Left lung (tissue), 10 donors: ENCODE measurements around the gene IL10. TPM values are rescaled to one million over a fixed set of nuclear protein-coding genes. Genes with fewer than 3 reads are reported as not detected.

ENCODE experiments used
- ATAC-seq: fragments of 200-7000 bp; cut with Tn5 transposase; one replicate; pipeline ENCODE4 v1.9.1; 2020; ENCODE audit warnings: moderate library complexity
- DNase-seq, 4 donors: peaks; one replicate each; pipeline ENCODE4 v3.0.0-alpha.2; 2013 to 2020
- H3K27ac ChIP-seq, 2 donors: fragments of 200-600 bp; sonication (generic) in 1 of 2; one replicate each; pipeline versions ENCODE4 v1.5.0 to v1.8.0; 2020 to 2021
- H3K27me3 ChIP-seq, 2 donors: fragments of 200-600 bp; sonication (generic) in 1 of 2; one replicate each; pipeline versions ENCODE4 v1.5.0 to v1.8.0; 2020 to 2021
- H3K36me3 ChIP-seq, 2 donors: fragments of 200-600 bp; sonication (generic) in 1 of 2; one replicate each; pipeline versions ENCODE4 v1.5.0 to v1.8.0; 2020 to 2021
- H3K4me1 ChIP-seq, 2 donors: fragments of 200-600 bp; one replicate each; pipeline ENCODE4 v1.8.0; 2021
- H3K4me3 ChIP-seq, 2 donors: fragments of 200-600 bp; sonication (generic) in 1 of 2; one replicate each; pipeline versions ENCODE4 v1.5.0 to v1.8.0; 2020 to 2021; ENCODE audit warnings: mild to moderate bottlenecking in 1 of 2
- H3K9me3 ChIP-seq, 2 donors: fragments of 200-600 bp; sonication (generic) in 1 of 2; one replicate each; pipeline versions ENCODE4 v1.5.0 to v1.8.0; 2020 to 2021
- intact Hi-C, 2 donors: fragments of 100-400 bp; cut with DNase I; formaldehyde crosslinking; loops; one replicate each; pipeline versions ENCODE4 v1.11.2 to v1.14.2; 2022
- polyA plus RNA-seq, 6 donors: library from polyadenylated mRNA; unstranded; fragments of 120-200 nt; gene quantifications; one replicate each; pipeline ENCODE4 v1.2.1, GENCODE V29; 2013; ENCODE audit not compliant: insufficient read length in 6 of 6
- total RNA-seq, 2 donors: library from RNA; stranded (reverse); fragmentation: NEBNext Ultra II Directional; extraction: Animal tissue kit (Norgen Biotek cat#: 25700); gene quantifications; one replicate each; pipeline ENCODE4 v1.2.1, GENCODE V29; 2021
- TF ChIP-seq, protein P1 (sequence below), 2 donors: fragments of 200-600 bp; sonication (generic) in 1 of 2; IDR thresholded peaks; one replicate each; pipeline versions ENCODE4 v1.5.0 to v1.8.0; 2021; ENCODE audit warnings: antibody characterized with exemption in 2 of 2
- donor health status: DM: no; HTN: yes; CAD: no.
- donor health status: DM: no; HTN: no; CAD: no.

The IL10 gene
- total and polyA plus RNA-seq, 8 donors, result 0.24 to 6.2 (median 0.59) TPM

DNA sequence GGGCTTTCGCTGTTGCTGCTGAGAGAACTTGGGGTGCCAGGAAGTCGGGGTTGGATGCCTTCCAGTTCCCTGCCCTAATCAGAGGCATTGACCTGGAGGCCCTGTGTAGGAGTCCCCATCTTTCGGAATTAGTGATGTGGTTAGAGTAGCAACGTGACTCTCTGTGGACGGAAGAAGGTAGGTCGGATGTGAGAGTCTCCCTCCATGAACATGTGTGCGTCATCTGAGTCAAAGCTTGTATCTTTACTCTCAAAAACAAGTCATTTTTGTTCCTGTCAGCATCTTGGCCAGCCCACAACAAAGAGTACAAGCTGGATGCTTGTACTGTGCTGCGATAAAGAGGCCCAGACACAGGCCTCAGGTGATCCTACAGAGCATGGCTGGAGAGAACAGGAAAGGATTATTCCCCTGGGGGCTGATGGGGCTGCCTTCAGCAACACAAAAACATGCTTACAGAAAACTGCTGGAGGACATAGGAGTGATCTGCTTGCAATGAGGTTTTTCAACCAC lies 31.0 kb upstream of the IL10 start:
- Histone ChIP-seq H3K36me3 (no peaks in the 10 kb centered on the region), H3K27ac (no peak overlapping the region), H3K9me3 (no peaks in the 10 kb centered on the region), H3K4me1 (peaks cover 0 to 4% of the 10 kb centered on the region in 2 donors), H3K27me3 (no peaks in the 10 kb centered on the region), H3K4me3 (no peak overlapping the region)
- ATAC-seq, result no peak
- intact Hi-C loops, result no loop called here
- DNase-seq, result no peak
- TF ChIP-seq, protein P1, sequence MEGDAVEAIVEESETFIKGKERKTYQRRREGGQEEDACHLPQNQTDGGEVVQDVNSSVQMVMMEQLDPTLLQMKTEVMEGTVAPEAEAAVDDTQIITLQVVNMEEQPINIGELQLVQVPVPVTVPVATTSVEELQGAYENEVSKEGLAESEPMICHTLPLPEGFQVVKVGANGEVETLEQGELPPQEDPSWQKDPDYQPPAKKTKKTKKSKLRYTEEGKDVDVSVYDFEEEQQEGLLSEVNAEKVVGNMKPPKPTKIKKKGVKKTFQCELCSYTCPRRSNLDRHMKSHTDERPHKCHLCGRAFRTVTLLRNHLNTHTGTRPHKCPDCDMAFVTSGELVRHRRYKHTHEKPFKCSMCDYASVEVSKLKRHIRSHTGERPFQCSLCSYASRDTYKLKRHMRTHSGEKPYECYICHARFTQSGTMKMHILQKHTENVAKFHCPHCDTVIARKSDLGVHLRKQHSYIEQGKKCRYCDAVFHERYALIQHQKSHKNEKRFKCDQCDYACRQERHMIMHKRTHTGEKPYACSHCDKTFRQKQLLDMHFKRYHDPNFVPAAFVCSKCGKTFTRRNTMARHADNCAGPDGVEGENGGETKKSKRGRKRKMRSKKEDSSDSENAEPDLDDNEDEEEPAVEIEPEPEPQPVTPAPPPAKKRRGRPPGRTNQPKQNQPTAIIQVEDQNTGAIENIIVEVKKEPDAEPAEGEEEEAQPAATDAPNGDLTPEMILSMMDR (IDR thresholded peaks at IDR 0.05), result no peak

DNA sequence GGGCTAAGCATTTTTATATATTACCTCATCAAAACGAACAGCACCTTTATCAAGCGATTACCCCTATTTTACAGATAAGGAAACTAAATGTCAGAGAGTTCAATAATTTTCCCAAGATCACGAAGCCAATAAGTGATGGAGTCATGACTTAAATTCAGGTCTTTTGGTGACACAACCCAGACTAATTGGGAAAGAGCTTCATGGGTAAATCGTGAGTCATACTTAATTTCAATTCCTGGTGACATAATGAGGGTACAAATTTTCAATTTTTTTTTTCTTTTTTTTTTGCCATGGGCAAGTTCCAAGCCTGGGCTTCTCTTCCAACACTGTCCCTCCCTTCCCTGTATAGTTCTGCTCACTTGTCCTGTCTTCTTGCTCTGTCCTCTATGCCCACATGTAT lies 30.1 kb upstream of the IL10 start:
- H3K9me3 ChIP-seq, result no peaks in the 10 kb centered on the region

DNA sequence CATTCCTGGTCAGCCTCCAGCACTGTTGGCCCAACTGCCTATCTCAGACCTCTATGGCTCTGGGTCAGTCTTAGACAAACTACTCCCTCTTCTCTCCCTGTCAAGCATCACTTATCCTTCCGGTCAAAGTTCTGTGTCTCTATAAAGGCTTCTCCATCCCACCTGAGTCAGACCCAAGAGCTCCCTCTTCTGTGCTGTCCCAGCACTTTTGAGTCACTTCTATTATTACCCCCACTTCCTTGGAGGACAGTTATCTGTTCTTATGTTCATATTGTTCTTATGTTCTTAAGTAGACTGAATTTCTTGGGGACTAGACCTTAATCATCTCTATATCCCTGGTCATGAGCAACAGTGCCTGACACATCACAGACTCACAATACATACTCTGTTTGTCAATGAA lies 29.2 kb upstream of the IL10 start:
- no peak overlapping the region for H3K4me3 ChIP-seq
- intact Hi-C loops, result no loop called here
- TF ChIP-seq, protein P1 (IDR thresholded peaks at IDR 0.05), result no peak
- no peaks in the 10 kb centered on the region for H3K36me3 ChIP-seq
- ATAC-seq (no peak), DNase-seq (no peak)
- no peaks in the 10 kb centered on the region for H3K27me3 ChIP-seq
- no peaks in the 10 kb centered on the region for H3K9me3 ChIP-seq
- no peak overlapping the region for H3K27ac ChIP-seq
- peaks cover 0 to 17% of the 10 kb centered on the region in 2 donors for H3K4me1 ChIP-seq

More for the DNA sequence above, 30.1 kb upstream of the IL10 start:
- DNase-seq (no peak), ATAC-seq (no peak)
- H3K27me3 ChIP-seq, result no peaks in the 10 kb centered on the region
- H3K27ac ChIP-seq, result no peak overlapping the region
- peaks cover 0 to 13% of the 10 kb centered on the region in 2 donors for H3K4me1 ChIP-seq
- H3K36me3 ChIP-seq, result no peaks in the 10 kb centered on the region
- TF ChIP-seq, protein P1 (IDR thresholded peaks at IDR 0.05), result no peak
- no peak overlapping the region for H3K4me3 ChIP-seq
- intact Hi-C loops, result no loop called here

DNA sequence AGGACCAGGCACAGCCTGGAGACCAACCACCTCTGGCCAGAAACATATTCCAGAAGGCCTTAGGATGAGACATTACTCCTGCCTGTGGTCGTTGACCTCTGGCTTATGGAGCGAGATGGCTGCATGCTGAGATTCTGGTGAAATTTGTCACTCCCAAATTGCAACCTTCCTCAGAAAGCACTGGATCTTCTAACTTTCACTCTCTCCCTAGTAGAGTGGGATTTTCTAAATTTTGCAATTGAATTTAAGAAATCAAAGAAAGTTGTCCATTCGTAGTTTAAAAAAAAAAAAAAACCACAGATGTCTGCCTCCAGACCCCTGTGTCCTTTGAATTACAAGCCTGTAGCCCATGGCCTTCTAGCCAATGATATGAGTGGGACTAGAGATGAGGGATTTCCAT lies 28.6 kb upstream of the IL10 start:
- H3K36me3 ChIP-seq, result no peaks in the 10 kb centered on the region
- ATAC-seq (no peak), DNase-seq (no peak)
- H3K9me3 ChIP-seq, result no peaks in the 10 kb centered on the region
- TF ChIP-seq, protein P1 (IDR thresholded peaks at IDR 0.05), result no peak
- no peak overlapping the region for H3K27ac ChIP-seq
- H3K4me1 ChIP-seq, result peaks cover 0 to 17% of the 10 kb centered on the region in 2 donors
- no peaks in the 10 kb centered on the region for H3K27me3 ChIP-seq
- no peak overlapping the region for H3K4me3 ChIP-seq
- intact Hi-C loops, result no loop called here

DNA sequence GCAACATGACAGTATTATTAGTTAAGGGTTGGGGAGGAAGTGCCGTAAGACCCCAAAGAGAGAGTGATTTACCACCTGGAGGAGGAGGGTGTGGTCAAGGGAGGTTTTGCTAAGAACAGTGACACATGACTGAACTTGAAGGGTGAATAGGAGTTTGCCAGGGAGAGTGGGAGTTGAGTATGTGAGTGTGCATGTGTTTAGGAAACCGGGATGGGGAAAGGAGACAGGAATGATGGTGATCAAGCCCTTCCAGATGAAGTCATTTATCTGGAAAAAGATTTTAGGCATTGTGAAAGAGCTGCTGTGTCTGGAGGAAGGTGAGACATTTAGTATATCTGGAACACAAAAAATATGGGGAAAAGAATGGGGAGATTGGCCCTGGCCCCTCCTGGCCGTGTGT lies 28.1 kb upstream of the IL10 start:
- H3K36me3 ChIP-seq, result no peaks in the 10 kb centered on the region
- no peak for ATAC-seq
- intact Hi-C loops, result no loop called here

More for the DNA sequence above, 28.1 kb upstream of the IL10 start:
- no peak for DNase-seq
- Histone ChIP-seq H3K4me3 (no peak overlapping the region), H3K9me3 (no peaks in the 10 kb centered on the region), H3K4me1 (peaks cover 0 to 17% of the 10 kb centered on the region in 2 donors), H3K27ac (no peak overlapping the region), H3K27me3 (no peaks in the 10 kb centered on the region)
- TF ChIP-seq, protein P1 (IDR thresholded peaks at IDR 0.05), result no peak
